NCI-H1048 (cell line): ENCODE results near the gene RTN4R.

Experiments
- DNase-seq: peaks from one replicate; lab custom pipeline; 2025; lab: John Stamatoyannopoulos, UW

The RTN4R gene

DNA sequence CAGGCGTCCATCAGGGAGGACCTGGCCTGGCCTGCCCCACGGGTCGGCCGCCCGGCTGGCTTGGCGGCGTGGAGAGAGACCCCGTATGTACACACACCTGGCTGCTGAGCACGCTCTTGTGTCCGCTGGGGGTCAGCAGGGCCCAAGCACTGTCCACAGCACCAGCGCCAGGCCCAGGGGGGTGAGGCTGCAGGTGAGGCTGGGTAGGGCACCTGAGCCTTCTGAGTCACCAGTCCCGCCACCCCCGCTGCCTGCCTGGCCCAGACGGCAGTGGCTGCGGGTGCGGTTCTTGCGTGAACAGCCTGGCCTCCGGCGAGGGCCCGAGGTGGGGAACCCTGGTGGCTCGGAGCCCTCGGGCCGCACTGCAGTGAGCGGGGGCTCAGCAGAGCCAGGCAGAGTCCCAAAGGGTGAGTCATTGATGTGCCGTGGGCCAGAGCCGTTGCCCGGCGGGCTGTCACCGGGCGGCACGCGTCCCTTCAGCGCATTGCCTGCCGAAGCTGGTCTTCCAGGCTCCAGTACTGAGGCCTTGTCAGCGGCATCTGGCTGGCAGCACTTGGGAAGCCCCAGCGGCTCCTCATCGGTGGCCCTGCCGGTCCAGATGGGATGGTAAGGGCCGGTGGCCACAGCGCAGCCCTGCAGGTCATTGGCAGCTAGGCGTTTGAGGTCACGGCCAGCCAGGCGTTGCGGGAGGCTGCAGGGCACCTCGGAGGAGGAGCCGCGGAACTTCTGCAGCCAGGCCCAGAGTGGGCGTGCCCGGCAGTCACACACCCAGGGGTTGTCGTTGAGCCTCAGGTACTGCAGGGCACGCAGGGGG, 26.3 kb downstream of the RTN4R start:
- no peak for DNase-seq

DNA sequence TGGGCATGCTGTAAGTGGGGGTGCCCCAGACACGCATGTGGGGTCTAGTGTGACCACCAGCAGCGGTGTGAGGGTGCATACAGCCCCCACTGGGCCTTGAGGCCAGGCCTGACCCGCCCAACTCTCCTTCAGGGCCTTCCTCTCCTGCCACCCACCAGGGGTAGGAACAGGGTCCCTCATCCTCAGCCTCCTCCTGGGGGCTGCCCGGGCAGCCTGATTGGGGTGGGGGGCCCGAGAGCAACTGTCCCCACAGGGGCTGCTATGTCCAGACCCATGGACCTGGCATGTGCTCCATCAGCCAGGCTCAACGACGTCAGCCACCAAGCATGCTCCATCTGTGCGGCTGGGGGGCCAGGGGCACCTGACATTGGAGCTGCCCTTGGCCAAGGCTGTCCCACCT, 27.2 kb downstream of the RTN4R start:
- DNase-seq, result no peak

DNA sequence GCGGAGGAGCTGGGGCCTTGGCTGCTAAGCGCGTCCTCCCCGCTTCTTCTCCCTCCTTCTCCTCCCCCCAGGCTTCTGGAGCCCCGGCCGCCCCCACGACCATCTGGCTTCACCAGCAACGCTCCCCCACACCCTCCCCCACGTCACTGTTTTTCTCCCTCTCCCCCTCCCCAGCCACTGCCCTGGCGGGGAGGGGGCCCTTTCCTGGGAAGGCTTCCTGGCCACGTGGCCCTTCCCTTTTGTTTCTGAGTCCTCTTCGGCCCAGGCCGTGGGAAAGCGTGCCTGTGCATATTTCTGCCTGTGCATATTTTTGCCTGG, 27.7 kb downstream of the RTN4R start:
- no peak for DNase-seq

DNA sequence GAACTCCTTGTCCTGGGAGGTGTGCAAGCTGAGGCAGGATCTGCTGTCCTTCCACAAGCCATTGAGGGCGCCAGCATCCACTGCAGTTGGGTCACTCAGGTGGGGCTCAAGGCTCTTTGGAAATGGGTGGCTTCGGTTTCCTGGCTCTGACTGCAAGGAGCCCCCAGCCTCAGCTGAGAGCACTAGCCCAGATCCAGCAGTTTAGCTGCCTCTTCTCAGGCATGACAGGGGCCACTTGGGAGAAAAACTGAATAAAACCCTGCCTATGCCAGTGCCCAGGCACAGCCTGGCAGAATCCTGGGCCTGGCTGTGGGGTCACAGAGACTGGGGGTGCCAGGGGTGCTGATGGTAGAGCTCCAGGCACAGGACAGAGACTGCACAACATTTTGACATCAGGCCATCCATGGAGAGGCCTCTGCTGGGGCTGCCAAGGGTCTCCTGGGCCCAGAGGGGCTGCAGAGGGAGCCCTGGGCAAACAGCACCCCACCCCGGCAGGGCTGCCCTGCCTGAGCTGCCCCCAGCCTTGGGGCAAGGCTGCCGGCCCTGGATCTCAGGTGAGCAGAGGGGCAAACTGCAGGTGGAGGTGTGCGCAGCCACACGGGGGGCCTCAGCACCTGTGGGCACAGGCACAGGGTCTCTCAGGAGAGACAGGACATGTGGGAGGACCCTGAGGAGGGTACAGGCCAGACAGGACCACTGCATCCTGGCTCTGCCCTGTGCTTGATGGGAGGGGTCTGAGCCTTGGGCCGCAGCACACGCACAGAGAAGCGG, 28.3 kb downstream of the RTN4R start:
- no peak for DNase-seq

DNA sequence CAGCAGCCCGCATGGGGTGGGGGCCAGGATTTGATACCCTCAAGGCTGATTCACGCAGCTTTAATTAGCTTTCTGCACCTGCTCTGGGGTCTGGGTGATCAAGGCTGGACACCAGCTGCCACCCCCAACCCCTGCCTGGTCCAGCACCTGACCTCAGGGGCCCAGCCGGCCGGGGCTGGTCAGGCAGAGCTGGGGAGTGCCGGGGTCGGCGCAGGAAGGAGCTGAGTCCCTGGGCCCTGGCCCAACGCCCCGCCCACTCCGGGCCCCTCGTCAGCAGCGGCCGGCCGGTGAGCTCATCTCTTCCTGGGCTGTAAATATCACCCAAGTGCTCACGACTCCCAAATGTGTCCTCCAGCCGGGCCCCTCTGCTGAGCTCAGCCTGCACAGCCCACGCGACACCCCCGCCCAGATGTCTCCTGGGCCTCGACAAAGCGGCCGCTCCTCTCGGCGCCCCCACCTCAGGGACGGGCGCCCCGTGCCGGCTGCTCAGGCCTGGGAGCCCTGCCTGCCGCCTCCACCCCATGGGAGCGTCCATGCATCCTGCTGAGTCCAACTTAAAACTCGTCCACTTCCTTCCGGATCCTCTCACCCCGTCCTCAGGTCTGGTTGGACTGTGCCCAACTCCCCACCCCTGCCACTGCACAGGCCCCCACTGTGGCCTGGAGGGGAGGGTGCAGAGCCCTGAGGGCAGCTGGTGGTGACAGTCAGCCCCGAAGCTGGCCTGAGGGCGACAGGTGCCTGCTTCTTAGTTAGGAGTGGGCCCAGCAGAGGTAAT, 29.0 kb downstream of the RTN4R start:
- DNase-seq, result no peak

DNA sequence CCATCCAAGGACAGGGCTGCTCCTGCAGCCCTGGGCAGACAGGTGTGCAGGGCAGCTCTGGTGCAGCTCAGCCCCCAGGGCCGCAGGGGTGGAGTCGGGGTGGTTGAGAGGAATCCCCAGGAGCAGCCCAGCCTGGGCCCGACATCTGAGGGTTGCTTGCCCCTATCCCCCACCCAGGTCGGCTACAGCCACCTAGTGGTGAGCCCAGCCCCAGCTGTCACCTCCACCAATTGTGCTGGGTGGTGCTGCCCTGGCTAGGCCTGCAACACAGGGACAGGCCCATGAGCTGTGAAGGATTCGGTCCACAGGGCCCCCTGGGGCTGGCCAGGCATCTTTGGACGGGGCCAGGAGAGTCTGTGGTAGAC, 29.6 kb downstream of the RTN4R start:
- no peak for DNase-seq

DNA sequence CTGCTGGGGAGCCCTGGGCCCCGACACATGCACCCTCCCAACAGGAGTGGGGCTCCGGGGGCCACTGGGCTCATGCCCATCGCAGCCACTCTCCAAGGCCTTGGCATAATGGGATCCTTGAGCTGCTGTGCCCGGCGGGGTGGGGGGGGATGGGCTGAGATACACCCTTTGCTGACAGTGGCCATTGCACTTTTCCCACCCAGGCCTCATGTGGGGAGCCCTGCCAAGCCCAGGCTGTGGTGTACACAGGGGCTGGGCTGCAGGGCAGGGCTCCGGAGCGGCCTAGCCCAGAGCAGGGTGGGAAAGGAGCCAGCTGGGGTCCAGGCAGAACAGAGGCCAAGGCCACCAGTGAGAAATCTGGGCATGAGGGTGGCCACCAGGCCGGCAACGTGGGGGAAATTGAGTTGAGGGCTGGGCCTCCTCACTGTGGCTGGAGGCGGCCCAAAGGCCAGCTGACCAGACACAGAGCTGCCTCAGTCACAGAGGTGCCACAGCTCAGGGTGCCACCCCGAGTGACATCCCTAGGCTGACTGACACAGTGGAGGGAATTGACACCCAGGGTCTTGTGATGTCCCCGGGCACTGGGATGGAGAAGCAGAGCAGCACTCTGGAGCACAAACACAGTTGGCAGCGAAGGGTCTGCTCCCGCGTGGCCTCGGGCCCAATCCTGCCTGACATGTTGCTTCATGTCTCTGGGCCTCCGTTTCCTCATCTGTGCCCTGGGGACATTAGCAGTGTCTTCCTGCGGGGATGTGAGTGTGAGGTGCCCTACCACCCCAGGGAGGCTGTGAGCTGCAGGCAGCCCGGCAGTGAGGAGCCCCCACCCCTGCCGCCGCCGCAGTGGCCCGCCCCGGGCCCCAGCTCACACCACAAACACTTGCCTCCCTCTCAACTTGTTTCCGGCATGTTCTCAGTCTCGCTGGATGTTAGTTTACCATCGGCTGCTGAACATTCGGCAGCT, 30.4 kb downstream of the RTN4R start:
- no peak for DNase-seq

DNA sequence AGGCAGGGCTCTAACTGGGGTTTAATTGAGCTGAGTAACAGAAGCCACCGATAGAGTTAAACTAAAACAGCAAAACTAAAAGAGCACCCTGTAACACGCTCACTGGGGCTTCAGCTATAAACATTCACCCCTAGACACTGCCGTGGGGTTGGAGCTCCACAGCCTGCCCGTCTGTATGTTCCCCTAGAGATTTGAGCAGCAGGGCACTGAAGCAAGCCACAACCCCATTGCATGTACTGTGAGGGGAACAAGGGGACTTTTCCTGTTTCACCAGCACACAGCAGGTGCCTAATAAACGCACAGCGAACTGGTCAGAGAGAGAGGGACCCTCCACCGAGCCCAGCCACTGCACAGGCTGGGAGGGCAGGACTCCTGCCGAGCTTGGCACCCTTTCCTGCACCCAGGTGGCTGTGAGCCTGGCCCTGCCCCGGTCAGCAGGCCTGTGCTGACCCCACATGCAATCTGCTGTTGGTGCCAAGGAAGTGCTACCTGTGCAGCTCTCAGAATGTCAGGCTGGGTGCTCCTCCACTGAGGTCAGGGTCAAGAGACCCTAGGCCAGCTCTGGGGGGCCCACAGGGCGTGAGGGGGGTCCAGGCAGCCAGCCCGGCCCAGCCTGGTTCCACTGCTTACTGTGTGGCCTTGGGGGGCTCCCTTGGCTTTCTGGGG, 31.9 kb downstream of the RTN4R start:
- DNase-seq, result no peak

DNA sequence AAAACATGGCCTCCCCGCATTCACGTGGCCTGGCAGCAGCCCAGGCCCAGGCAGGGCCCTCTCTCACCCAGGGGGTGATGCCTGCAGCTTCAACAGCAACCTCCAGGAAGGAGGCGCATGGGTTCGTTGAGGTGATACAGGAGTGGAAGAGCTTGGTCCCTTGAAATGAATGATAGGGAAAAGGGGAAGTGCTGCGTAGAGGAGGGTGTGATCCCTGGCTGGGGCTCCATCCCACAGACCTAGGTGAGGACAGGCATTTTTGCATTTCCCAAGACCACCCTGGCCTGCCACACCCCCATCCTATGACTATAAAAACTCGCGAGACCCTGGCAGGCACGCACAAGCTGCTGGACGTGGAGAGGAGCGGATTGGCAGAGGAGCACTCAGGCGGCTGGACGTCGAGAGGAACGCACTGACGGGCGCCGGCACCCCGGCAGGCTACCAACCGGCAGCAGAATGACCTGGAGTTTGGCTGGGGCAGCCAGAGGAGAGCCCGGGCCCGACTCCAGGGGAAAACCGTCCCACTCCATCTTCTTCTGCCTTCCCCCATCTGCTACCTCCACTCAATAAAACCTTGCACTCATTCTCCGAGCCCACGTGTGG, 32.6 kb downstream of the RTN4R start:
- no peak for DNase-seq

DNA sequence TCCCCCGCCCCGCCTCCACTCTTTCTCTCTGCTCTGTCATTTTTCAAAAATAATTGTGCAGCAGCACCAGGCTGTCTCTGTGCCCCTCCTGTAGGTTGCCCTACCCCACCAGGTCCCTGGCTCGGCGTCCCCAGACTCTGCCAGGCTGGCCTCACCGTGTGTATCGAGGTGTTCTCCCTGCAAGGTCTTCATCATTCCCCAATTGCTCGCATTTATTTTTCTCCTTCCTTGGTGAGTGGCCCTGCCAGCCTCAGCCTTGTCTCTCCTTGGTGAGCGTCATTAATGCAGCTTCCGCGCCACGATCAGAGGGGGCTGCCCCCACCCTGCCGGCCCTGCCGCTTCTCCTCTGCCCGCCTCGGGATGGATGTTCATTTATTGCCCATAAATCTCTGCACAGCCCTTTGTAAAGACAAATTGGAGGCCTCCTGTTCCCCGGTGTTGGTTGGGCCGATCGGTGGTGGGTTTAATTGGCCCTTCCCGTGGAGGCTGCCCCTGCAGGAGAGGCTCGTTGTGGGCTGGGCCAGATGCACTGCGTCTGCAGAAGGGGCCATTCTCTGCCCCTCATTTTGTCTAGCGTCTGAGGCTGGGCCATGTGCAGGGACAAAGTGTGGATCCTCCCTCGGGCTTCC, 33.2 kb downstream of the RTN4R start:
- DNase-seq, result no peak

DNA sequence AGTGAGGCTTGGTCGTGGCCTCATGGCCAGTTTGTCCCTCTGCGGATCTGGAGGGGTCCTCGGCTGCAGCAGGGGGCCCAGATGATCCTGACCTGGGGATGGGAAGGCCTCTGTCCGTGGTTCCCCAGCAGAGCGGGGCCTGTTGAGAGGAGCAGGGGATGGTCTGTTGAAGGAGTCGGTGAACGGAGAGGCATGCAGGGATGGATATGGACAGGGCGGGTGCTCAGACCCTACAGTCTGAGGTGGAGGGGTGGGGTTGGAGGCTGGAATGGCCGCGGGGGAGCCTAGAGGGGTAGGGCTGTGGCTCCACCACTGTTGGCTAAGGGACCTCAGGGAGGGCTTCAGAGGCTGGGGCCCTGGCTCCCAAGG, 33.8 kb downstream of the RTN4R start:
- no peak for DNase-seq

DNA sequence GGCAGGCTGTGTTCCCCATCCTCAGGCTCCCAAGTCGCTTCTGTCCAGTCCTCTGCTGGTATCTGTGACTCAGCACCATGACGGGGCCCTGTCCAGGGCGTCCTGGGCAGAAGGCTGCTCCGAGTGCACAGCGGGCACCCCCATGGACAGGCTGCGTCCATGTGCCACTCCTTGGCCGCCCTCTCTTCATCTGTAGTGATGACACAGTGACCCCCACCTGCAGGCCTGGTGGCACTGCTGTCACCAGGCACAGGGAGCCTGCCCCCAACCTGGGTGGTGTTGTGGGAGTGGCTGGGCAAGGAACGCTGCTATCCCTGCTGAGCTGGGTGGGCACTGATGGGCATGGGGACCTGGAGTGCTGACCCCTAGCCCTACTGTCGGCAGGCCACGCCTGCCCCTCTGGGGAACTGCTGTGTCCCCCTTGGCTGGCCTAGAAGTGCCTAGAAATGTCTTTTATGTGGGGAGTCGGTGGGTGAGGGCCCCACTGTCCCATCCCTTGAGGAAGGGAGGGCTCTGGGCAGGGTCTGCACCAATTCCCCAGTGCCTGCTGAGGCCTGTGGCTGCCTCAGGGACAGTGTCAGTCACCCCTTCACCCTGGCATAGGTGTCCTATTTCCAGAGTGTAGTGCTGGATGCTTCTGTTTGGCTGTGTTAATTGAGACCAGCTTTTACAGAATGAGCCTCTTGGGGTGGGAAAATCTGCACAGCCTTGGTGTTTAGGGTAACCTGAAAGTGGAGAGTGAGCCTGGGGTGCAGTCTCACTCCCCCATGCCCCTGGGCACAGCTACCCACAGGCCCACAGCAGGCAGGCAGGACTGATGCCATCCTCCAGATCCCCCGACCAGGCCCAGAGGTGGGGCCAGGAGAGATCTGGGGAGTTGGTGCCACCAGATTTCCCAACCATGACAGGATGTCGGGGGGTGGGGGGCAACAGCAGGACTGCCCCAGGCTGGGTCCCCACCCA, 34.5 kb downstream of the RTN4R start:
- no peak for DNase-seq

DNA sequence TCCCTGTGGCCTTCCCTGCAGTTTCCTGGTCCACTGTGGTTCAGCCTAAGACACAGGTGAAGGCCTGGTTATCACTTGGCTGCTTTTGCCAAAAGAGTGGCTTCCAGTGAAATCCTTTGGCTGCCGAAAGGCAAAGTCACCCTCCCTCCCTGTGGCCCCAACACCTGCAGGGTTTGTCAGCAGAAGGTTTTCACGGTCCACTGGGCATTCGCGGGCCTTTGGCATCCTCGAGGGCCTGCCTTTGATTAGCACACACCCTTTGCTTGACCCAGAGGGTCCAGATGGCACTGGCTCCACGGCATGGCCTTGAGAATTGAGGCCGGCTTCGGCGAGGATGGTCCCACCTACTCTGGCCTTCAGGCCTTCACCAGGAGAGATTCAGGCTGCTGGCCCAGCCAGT, 35.3 kb downstream of the RTN4R start:
- DNase-seq, result no peak

DNA sequence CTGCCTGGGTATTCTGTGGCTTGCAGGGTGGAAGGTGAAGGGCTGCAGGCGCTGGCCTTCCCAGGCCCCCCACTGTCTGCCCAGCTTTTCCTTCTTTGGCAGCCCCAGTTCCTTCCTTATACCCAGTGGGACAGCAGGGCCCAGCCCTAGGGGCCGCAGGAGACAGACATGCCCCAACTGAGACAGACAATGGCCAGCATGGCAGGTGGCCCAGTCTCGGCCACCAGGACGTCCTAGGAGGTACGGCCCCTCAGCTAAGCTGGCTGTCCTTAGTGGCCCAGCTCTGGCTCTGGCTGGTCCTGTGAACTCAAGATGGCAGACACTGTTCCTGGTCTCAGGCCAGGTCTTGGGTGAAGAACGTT, 35.9 kb downstream of the RTN4R start:
- no peak for DNase-seq

DNA sequence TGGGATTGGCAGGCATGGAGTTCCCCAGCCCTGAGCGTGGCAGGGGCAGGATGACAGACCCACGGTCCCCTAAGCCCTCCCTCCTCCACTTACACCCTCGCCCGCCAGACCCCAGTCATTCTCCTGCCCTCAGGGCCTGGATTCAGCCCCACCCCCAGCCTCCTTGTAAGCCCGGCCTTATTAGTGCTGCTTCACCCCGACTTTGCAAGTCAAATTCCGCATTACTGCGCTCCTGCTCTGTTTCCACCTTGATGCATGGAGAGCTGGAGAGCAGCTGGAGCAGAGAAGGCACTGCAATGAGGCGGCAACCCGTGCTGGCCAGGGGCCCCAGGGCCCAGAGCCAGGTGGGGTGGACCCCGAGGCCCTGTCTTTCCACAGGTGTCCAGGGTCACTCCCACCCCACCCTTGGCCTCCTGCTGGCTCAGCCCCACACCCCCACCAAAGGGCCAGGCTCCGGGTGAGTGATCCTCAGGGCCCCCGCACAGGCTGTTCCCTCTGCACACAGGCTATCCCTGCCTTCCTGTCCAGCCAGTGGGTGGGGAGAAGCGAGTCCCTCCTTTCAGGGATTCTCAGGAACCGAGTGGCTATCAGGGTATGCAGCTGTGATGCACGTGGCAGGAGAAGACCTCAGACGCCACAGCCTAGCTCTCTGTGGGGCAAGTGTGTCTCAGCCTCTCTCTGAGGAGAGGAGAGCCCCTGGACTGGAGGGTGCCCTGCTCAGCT, 36.4 kb downstream of the RTN4R start:
- no peak for DNase-seq

DNA sequence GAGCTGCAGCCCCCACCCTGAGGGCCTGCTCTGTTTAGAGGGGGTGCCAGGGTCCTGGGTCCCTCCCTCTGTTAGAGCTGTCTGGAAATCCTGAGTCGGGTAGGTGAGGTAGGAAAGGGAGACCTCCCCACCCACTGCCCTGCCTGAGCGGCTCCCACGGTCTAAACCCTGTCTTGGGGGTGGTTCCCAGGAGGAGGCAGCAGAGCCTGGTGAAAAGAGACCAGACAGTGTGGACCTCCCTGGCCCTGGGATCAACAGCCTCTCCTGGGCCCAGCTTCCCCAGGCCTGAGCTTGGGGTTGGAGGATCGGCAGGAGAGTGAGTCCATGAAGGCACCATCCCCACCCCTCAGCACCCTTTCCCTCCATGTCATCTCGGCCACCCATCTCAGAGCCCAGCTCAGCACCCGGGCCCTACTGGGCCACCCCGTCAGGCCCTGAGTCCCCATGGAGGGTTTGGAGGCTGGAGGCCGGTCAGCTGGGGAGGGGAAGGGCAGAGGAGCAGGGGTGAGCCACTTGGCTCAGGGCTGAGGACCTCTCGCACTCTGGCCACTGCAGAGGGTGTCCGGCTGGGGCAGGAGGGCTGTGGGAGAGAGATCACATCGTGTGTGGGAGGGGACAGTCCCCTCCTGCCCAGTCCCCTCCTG, 37.2 kb downstream of the RTN4R start:
- DNase-seq, result no peak

DNA sequence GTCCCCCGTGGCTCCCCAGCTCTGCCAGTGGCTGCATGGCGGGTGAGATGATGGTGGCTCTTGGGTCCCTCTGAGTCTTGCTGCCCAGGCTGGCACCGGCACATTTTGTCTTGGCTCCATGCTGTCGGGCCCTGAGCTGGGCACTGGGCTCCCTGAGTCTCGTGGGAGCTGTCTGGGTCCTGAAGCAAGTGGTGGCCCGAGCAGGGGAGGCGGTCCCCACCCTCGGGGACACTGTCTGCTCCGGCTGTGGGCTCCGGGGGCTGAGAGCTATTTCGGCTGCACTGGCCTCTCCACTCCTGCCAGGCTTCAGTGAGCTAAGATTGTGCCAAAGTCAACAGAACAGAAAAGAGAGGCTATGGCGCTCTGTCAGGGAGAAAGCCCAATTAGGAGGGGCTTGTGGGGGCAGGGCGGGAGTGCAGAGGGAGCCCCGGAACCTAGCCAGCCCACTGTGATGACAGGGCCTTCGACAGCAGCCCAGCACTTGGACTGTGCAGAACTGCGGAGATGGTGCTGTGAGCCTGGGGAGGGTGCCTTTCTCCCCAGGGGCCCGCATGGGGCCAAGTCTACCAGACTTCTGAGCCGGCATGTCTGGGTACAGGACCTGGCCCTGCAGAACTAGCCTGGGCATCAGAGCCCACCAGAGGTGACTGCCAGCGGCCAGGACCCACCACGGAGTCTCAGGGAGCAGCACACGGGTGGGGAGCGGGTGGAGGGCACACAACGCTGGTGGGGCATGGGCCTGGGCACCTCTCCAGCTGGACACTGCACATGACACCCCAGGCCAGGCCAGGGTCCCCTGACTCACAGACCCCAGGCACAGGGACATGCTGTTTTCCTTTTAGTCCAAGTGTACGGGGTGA, 38.0 kb downstream of the RTN4R start:
- DNase-seq, result no peak
